Astrocyte of the cerebellum (primary cell): ENCODE results near the gene CAVIN3.

Source experiments
- DNase-seq: peaks from one replicate; pipeline ENCODE4 v3.0.0-alpha.2; 2011; ENCODE audit warnings: low read depth
- H3K4me3 ChIP-seq: 2 replicates; pipeline ENCODE4 v1.5.1; 2011; ENCODE audit warnings: mild to moderate bottlenecking, low read depth, low read length, moderate library complexity
- in situ Hi-C: cut with HindIII; loops from 2 replicates; pipeline ENCODE4 v1.10.0; 2017; ENCODE audit warnings: low sequenced_read_pairs
- TF ChIP-seq, protein P1 (sequence below): IDR thresholded peaks from 2 replicates; pipeline ENCODE4 v1.5.1; 2012; ENCODE audit warnings: low read length, low read depth, moderate library complexity, mild to moderate bottlenecking; ENCODE audit errors: missing control alignments

CAVIN3 gene

DNA sequence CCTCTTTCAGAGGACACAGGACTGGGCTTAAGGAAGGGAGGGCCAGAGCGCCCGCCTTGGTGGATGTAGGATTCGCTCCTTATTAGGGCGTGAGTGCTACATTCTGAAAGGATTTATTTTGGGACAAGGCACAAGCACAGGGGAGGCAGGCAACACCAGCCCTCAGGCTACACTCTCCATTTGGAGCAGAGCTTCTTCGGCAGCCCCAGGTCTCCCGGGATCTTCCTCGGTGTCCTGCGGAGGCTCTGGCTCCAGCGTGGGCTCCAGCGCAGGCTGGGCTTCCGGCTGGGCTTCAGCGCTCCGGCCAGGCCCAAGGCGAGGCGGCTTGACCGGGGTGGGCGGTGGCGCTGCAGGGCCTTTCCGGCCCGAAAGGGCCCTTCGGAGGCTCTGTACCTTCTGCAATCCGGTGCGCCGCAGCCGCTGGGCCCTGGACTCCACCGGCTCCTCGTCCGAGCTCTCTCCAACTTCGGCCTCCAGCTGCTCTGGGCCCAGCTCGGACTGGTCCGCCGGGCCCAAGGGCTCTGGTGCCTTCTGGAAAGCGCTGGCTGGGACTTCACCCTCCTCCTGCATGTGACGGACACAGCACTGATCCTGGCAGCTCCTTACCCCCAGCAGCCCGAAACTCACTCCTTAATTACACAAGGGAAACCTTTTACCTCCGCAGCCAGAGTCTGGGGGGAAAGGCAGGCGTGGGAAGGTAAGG, 1.1 kb downstream of the CAVIN3 start:
- H3K4me3 ChIP-seq, result peak overlapping the region; percentile 51
- in situ Hi-C loops, result no loop called here
- TF ChIP-seq, protein P1, sequence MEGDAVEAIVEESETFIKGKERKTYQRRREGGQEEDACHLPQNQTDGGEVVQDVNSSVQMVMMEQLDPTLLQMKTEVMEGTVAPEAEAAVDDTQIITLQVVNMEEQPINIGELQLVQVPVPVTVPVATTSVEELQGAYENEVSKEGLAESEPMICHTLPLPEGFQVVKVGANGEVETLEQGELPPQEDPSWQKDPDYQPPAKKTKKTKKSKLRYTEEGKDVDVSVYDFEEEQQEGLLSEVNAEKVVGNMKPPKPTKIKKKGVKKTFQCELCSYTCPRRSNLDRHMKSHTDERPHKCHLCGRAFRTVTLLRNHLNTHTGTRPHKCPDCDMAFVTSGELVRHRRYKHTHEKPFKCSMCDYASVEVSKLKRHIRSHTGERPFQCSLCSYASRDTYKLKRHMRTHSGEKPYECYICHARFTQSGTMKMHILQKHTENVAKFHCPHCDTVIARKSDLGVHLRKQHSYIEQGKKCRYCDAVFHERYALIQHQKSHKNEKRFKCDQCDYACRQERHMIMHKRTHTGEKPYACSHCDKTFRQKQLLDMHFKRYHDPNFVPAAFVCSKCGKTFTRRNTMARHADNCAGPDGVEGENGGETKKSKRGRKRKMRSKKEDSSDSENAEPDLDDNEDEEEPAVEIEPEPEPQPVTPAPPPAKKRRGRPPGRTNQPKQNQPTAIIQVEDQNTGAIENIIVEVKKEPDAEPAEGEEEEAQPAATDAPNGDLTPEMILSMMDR, result no peak
- no peak for DNase-seq

DNA sequence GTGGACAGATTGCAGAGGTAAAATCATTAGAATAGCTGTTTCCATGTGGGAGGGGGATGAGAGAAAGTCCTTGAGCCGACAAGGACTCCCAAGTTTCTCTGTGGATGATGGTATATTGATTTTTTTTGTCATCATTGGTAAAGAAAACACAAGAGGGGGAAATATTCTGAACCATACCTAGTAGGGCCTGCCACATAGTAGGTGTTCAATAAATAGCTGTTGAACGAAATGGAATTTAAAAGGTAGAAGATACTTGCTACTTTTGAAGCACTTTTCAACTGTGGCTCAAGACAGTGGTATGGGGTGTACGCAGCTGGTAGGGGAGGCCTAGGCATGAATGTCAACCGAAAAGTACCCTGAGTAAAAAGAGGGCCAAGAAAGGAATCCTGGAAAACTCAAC, 2.1 kb downstream of the CAVIN3 start:
- TF ChIP-seq, protein P1, result no peak
- in situ Hi-C loops, result no loop called here
- DNase-seq, result no peak
- H3K4me3 ChIP-seq, result no peak overlapping the region

DNA sequence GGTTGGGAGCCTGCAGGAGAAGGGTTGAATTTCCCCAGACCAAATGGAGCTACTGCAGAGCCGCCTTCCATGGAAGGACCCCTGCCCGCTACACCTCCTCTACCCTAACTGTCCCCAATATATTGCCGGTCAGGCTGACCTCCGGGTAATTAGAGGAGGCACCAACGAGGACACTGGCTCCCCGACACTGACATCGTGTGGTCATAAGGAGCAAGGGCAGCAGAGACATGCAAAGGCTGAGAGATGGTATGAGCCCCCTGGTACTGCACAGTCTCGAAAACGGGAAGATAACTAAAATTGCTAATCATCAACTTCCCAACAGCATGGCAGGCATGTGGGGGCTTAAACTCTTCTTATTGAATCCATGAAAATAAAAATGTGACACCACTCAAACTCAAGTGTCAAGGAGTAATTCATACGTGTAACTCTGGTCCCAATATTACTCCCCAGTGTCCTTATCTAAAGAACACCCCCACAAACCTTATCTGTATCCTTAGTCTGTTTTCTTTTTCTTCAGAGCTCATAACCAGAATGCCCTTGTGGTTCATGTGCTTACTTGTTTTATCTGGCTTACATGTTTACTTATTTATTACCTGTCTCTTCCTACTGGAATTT, 4.4 kb downstream of the CAVIN3 start:
- DNase-seq, result no peak
- H3K4me3 ChIP-seq, result no peak overlapping the region
- in situ Hi-C loops, result no loop called here
- TF ChIP-seq, protein P1, result peak; percentile 94

DNA sequence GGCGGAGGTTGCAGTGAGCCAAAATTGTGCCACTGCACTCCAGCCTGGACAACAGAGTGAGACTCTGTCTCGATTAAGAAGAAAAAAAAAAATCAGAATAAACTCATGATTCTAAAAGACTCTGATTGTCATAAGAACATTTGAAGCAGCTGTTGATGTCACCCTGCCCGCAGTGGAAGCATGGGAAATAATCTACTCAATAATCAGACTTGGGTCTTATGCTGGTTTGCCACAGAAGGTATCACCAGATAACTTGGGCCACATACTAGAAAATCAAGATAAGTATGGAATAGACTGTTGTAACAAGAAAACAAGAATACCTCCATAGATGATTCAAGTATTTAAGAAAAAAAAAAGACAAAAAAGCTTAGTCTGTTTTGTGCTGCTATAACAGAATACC, 8.2 kb downstream of the CAVIN3 start:
- no peak overlapping the region for H3K4me3 ChIP-seq
- TF ChIP-seq, protein P1, result no peak
- in situ Hi-C loops, result no loop called here
- no peak for DNase-seq

DNA sequence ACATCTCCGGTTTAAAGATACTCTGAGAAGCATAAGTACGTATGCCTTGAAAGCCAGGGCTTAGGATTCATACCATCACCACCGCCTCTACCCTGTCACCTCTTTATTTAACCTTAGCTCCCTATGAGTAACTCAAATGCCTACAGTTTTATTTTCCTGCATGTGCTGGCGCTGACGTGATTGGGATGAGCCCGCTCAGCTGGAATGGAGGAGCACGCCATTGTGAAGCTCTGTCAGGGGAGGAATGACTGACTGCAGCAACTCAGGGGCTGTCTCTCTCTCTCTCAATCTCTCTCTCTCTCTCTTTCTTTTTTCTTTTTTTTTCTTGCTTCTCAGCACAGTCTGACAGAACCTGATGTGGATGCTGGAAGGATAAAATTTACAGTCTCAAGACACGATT, 12.4 kb downstream of the CAVIN3 start:
- in situ Hi-C loops, result no loop called here

DNA sequence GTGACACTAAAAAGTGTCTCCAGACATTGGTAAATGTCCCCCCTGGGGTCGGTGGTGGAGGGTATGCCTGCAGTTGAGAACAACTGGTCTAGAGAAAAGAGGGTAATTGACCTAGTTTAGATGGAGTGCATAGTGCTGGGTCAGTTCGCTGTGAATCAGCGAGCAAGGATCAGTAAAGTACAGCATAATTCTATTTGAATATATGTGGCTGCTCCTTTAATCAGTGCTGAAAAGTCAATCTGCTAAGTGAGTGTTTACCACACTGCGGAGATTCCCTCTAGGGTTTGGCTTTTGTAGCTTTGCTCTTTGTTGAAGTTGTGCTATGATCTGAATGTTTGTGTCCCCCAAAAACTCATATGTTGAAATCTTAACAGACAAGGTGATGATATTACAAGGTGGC, 15.0 kb downstream of the CAVIN3 start:
- no peak overlapping the region for H3K4me3 ChIP-seq
- TF ChIP-seq, protein P1, result no peak
- DNase-seq, result no peak
- in situ Hi-C loops, result no loop called here

More for the DNA sequence above, 12.4 kb downstream of the CAVIN3 start:
- DNase-seq, result no peak
- no peak overlapping the region for H3K4me3 ChIP-seq
- TF ChIP-seq, protein P1, result no peak
